ENCODE results near the gene S100A11.

DNA sequence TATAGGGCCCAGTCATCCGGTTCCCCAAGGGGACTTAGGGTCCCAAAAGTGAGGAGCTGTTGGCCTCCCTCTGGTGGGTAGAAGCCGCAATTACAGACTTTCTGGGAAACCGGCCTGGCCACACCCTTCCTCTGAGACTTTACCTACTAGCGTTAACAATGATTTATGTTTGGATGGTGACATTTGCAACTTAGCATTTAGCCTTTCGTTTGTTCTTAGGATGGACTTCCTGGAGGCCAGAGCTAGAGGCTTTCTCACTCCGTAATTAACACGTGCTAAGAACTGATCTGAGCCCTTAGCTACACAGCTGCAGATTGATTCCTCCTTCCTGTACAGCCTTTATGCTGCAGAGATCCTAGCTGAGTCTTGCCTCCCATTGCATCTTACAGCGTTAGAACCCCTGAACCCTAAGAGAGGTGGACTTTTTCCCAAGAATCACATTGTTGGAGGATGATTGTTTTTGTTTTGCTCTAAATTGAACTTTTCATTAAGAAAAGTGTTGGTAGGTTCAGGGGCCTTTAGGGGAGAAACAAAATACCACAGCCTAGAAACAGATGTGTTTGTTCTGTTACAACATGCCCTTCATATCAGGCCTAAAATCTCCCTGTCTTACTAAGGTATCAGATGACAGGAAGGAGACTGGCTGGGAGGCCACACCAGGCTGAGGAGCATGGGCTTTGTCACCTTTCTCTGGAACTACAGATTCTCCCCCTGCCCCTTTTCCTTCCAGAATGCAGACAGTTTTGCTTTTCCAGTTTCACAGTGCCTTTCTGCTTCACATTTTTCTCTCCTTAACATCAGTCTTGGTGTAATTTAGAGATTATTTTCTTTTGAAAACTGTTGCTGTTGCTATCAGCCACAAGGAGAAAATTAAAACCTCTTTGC lies 1.9 kb downstream of the S100A11 start:
- TF ChIP-seq, protein P1, sequence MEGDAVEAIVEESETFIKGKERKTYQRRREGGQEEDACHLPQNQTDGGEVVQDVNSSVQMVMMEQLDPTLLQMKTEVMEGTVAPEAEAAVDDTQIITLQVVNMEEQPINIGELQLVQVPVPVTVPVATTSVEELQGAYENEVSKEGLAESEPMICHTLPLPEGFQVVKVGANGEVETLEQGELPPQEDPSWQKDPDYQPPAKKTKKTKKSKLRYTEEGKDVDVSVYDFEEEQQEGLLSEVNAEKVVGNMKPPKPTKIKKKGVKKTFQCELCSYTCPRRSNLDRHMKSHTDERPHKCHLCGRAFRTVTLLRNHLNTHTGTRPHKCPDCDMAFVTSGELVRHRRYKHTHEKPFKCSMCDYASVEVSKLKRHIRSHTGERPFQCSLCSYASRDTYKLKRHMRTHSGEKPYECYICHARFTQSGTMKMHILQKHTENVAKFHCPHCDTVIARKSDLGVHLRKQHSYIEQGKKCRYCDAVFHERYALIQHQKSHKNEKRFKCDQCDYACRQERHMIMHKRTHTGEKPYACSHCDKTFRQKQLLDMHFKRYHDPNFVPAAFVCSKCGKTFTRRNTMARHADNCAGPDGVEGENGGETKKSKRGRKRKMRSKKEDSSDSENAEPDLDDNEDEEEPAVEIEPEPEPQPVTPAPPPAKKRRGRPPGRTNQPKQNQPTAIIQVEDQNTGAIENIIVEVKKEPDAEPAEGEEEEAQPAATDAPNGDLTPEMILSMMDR (IDR thresholded peaks at IDR 0.05), result peak; percentile 57 to 83 (median 68)
- no peak for TF ChIP-seq EP300 (IDR thresholded peaks at IDR 0.05)
